SK-MEL-5 (cell line): ENCODE results near the gene KIFC1. TPM values are rescaled to one million over a fixed set of nuclear protein-coding genes. Genes with fewer than 3 reads are reported as not detected.
"Not testable (repeated sequence)": the region's sequence is repeated elsewhere in the genome, so short reads cannot be mapped to it uniquely, and the experiment has no call there.

Experiments used
- DNase-seq: peaks from one replicate; pipeline ENCODE4 v3.0.0-alpha.2; 2016; ENCODE audit warnings: low read depth, low spot score
- in situ Hi-C: cut with HindIII; loops from 2 replicates; pipeline ENCODE4 v1.10.0; 2016; ENCODE audit warnings: low sequenced_read_pairs, high pct_unique_total_duplicates, low pct_unique_long_range_greater_than_20kb
- total RNA-seq: library from RNA; depleted of rRNA; stranded (reverse); fragments of >200 nt; shearing (Covaris generic); gene quantifications from 2 replicates; pipeline ENCODE4 v1.2.3, GENCODE V29; 2014

KIFC1 gene
- total RNA-seq, 1 experiment from 2014 or later = 23.9 TPM

DNA sequence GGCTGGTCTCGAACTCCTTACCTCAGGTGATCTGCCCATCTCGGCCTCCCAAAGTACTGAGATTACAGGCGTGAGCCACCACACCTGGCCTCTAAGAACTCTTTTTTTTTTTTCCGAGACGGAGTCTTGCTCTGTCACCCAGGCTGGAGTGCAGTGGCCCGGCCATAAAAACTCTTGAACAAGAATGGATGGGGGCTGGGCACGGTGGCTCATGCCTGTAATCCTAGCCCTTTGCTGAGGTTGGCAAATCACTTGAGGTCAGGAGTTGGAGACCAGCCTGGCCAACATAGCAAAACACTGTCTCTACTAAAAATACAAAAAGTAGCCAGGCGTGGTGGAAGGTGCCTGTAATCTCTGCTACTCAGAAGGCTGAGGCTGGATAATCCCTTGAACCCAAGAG is 19.7 kb upstream of the KIFC1 start:
- not testable (repeated sequence) for DNase-seq

DNA sequence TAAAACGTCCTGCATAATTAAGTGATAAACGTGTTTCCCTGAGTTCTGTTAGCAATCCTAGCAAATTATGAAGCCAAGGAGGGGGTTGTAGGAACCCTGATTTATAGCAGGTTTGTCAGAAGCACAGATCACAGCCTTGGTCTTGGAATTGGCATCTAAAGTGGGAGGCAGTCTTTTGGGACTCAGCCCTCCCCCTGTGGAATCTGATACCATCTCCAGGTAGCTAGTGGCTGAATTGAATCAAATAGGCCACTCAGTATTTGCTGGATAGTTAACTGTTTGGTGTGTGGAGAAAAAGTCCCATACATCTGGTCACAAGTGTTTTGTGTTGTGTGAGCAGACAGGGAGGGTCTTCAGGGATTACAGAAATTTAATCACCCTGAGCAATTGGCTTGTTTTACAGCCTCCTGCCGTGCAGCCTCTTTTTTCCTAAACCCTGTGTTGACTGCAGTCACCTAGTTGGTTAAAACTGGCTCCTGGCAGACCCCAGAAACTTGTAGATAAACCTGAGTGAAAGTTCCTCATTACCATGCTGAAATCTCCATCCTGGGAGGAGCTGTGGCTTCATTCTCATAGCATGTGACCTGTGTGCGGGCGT is 19.0 kb upstream of the KIFC1 start:
- in situ Hi-C loops = no loop called here
- DNase-seq = no peak

More for the DNA sequence above, 19.7 kb upstream of the KIFC1 start:
- in situ Hi-C loops = not testable (repeated sequence)

DNA sequence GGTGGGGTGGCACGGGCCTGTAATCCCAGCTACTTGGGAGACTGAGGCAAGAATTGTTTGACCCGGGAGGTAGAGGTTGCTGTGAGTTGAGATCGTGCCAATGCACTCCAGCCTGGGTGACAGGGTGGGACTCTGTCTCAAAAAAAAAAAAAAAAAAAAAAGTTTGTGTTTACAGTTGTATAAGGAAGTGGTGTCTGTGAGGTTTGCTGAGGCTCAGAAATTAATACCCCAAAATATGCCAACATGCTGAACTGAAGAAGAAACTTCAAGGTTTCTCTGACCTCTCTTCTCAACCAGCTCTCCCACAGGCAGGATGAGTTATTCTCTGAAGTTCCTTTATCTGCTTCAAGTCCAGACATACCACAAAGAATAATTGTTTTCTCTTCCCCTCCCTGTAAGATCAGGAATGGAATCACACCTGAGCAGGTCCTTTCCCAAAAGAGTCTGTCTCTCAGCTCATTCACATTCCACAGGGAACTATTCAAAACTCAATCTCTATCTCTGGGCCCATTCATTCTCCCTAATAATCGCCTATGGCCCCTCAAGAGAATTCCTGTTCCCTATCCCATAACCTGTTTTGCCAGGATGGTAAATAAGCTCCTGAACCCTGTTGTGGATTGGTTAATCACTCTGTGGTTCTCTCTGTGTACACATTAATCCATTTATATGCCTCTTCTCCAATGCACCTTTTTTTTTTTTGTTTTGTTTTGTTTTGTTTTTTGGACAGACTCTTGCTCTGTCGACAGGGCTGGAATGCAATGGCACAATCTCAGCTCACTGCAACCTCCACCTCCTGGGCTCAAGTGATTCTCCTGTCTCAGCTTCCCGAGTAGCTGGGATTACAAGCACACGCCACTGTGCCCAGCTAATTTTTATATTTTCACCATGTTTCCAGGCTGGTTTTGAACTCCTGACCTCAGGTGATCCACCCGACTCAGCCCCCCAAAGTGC is 17.4 kb upstream of the KIFC1 start:
- no peak for DNase-seq
- in situ Hi-C loops = no loop called here

DNA sequence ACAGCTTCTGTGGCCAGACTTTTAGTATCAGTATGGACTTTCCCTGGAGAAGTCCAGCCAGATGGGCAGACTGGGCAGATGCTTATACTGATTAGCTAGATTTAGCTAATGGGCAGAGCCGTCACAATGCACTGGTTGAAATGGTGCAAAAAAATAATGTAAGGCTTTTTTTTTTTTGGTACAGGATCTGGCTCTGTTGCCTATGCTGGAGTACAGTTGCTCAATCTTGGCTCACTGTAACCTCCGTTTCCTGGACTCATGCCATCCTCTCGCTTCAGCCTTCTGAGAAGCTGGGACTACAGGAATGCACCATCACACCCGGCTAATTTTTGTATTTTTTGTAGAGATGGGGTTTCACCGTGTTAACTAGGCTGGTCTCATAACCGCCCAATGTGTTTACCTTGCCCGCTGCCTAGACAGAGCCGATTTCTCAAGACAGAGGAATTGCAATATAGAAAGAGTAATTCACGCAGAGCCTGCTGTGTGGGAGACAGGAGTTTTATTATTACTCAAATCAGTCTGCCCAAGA is 16.4 kb upstream of the KIFC1 start:
- no peak for DNase-seq
- in situ Hi-C loops = no loop called here

DNA sequence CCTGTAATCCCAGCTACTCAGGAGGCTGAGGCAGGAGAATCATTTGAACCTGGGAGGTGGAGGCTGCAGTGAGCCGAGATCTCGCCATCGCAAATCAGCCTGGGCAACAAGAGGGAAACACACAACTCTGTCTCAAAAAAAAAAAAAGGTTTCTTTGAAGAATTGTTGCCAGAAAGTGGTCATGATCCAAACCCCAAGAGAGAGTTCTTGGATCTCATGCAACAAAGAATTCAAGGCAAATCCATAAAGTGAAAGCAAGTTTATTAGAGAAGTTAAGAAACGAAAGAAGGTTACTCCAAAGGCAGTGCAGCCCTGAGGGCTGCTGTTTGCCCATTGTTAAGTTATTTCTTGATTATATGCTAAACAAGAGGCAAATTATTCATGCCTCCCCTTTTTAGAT is 14.5 kb upstream of the KIFC1 start:
- no peak for DNase-seq
- in situ Hi-C loops = no loop called here

DNA sequence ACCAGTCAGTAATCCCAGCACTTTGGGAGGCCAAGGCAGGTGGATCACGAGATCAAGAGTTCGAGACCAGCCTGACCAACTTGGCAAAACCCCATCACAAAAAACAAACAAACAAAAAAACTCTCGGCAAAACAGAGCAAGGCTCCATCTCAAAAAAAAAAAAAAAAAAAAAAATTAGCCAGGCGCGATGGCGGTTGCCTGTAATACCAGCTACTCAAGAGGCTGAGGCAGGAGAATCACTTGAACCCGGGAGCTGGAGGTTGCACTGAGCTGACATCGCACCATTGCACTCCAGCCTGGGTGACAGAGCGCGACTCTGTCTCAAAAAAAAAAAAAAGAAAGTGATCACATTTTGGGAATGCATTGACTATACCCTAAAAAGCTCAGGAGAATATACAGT is 12.4 kb upstream of the KIFC1 start:
- in situ Hi-C loops, DNase-seq: not testable (repeated sequence)

DNA sequence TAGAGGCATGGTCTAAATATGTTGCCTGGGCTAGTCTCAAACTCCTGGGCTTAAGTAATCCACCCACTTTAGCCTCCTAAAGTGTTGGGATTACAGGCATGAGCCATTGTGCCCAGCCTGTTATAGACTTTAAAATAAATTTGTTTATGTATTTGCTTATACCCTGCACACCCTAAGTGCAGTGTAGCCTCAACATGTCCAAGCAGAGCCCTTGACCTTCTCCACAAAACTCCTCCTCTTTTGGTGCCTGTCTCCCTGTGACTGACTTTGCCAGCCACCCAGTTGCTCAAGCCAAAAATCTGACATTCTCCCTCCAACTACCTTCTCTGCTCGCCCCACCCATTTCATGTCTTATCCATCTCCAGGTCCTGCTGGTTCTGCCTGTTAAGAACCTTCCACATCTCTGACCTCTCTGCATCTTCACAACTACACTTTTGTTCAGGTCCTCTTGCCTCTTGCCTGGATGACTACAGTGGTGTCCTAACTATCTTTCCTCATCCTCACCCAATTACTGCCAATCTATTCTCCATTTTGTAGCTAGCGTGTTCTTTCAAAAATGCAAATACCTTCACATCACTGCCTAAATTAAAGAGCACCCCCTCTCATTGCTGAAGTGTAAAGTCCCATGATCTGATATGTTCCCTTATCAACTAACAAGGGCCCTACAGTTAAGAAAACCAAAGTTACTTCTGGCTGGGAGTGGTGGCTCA is 11.2 kb upstream of the KIFC1 start:
- DNase-seq = no peak
- in situ Hi-C loops = no loop called here

DNA sequence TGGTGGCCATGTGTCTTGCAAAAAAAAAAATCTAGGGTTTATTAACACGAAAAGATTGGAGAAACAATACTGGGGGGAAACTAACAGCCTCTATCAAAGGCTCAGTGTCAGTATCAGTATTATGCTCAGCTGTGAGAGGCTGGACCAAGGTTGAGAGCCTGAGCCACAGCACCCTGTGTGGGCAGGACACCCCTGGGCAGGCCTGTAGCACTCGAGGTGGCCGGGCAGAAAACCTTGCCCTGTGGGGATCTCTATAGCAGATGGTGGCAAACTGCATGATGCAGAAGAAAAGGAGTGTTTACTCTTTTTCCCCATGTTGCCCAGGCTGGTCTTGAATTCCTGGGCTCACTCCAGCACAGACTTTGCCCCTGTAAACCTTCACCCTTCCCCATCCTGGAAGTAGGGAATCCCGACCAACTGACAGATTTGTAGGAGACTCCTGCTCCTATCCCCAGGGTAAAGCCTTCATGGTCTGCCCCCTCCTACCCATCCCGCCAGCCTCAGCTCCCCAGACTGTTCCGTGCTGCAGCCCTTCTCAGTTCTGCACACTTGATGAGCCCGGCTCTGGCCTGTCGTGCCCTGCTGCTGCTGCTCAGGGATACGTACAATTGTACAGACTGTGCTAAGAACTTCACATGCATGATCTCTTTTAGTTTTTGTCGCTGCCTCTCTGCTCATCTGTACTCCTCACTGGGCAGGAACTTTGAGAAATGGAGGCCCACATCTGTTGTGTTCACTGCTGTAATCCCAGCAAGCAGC is 8.0 kb upstream of the KIFC1 start:
- in situ Hi-C loops = no loop called here

DNA sequence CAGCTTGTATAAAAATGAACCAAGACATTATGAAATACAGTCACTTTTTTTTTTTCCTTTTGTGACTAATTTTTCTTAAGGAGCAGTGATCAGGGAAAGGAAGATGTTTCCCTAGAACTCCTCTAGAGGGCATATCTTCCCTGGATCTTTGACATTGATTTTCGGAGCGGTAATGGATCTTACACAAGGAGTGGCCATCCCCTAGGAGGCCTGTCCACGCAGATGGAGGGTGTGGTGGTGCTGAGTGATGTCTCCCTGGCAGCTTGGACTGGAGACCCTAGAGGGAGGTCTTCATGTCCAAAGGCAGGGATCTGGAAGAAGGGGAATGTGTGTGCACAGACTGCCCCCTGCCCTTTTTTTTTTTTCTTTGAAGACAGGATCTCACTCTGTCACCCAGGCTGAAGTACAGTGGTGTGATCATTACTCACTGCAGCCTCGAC is 7.0 kb upstream of the KIFC1 start:
- peak; percentile 79 for DNase-seq
- in situ Hi-C loops = no loop called here

More for the DNA sequence above, 8.0 kb upstream of the KIFC1 start:
- DNase-seq = no peak

DNA sequence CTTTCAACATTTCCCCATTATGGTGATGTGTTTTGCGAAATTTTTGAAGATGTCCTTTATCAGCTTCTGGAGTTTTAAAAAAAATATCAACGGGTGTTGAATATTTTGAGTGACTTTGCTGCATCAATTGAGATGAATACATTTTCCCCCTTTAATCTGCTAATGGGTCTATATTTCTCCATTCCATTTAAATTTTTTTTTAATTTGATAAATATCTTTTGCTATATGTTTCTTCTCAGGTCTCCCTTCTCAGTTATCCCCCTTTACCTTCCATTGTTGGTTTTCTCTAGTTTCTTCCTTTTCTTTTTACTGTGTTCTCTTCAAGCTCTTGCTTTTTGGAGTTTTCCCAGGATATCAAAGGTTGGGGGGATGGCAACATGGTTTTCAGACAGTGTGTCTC is 1.4 kb upstream of the KIFC1 start:
- in situ Hi-C loops = no loop called here
- DNase-seq = no peak

DNA sequence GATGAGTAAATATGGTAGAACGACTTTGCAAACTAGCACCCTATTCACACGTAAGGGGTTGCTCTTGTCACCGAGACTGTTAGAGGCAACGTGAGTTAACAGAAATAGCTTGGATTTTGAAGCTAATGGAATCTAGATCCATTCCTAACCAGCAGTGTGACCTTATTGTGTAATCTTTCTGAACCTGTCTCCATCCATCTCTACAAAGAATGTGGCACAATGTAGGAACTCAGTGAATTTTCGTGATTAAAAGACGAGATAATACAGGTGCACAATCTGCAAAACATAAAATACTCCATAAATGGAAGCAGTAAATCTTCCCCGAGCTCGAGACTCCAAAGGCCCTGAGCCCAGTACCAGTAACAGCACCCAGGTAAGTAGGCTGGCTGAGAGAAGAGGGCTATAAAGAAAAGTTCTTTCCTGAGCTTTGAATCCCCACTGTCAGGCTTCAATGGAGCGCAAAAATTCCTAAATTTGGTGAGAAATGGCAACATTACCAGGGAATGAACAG is 801 bp upstream of the KIFC1 start:
- in situ Hi-C loops = no loop called here
- DNase-seq = no peak

DNA sequence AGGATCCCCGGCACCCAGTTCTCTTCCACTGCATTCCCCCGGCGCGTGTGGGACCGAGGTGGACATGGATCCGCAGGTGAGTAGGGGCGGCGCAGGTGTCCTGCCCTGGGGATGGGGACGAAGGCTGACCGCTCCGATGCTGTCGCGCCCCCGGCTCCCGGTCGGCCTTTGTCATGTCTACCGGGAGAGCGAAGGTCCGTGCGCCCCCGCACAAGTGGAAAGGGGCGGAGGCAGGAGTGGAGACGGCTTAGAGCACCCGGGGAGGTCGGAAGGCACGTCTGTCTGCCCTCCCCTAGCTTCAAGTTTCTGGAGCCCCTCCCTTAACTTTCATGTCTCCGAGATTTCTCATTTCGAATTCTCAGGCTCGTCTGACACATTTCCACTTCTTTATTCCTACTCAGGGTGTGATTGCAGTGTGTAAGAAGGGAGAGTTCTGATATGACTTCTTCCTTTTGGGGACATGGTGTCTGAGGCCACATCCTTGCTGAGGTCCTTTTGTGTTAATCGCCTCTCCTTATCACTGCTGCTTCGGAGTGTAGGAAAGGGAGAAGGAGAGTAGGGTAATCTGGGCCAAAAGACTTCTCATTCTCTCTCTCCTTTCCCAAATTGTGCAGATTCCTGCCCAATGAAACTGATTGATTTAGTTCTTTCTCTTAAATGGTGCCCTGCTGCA is 435 bp downstream of the KIFC1 start:
- in situ Hi-C loops = no loop called here
- no peak for DNase-seq

DNA sequence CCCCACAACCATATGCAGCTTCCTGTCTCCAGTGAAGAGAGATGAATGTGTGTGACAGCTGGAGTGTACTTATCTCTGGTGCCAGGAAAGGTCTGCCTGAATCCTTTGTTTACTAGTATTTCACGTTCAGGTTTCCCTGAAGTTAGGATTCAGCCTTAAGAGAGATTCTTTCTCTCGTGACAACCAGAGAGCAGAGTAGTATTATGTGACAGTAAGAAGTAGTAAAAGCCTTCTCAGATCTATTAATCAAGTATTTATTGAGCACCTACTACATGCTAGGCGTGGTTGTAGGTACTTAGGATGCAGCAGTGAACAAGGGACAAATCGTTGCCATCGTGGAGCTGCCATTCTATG is 949 bp downstream of the KIFC1 start:
- in situ Hi-C loops = no loop called here
- DNase-seq = no peak

DNA sequence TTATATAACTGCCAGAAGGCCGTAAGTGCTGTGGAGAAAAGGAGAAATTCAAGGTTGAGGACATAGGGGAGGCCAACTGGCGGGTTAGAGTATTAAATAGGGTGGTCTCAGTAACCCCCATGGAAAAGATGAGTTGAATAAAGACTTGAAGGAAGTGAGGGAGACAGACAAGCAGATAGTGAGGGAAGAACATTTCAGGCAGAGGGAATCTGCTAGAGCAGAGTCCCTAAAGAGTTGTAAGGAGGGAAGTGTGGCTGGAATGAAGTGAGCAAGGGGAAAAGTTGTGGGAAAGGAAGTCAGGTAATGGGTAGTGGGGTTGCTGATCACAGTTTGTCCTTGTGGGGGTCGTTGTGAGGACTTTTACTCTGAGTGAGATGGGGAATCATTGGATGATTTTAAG is 1.4 kb downstream of the KIFC1 start:
- in situ Hi-C loops = no loop called here
- no peak for DNase-seq

DNA sequence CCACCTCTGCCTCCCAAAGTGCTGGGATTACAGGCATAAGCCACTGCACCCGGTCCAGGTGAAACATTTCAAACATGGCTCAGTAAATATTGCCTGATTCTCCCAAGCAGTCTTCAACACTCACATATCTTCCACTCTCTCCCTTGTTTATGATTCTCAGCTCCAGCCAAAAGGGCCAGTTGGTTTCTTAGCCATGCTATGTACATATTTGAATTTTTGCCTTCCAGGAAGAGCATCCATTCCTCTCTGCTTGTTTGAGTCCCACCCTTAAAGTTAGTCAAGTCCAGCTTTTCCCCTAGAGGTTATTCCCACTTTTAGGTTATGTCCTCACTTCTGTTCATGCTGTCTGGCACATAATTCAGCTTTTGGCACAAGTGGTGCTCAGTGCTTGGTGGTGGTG is 5.9 kb downstream of the KIFC1 start:
- no peak for DNase-seq
- in situ Hi-C loops = no loop called here

DNA sequence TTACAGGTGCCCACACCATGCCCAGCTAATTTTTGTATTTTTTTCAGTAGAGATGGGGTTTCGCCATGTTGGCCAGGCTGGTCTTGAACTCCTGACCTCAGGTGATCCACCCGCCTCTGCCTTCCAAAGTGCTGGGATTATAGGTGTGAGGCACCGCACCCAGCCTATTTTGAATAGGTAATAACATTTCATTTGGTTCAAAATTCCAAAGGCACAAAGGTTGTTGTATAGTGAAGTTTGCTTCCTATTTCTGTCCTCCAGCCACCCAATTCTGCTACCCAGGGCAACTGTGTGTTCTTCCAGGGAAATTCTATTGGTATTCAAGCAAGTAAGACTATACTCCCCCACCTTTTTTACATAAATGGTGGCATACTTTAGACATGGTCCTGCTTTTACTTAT is 7.0 kb downstream of the KIFC1 start:
- in situ Hi-C loops, DNase-seq: not testable (repeated sequence)

DNA sequence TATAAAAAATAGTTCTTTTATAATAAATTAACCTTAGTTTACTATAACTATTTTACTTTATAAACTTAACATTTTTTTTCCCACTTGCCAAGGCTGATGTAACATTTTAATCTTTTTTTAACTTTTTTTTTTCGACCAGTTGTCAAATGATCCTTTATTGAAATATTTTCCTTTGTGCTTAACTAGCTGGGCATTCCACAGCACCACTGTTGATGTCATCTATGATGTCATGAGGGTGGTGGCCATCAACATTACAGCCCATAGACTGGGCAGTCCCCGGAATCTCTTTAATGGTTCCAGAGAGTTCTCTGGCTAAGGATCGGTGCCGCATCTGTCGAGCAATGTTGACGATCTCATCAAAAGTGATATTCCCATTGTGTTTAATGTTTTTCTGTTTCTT is 8.3 kb downstream of the KIFC1 start:
- DNase-seq, in situ Hi-C loops: not testable (repeated sequence)
